CD4-positive, alpha-beta T cell treated with Interleukin-17A for 1 hour (primary cell): ENCODE results near the gene GAS2.

Experiments
- DNase-seq: peaks from one replicate; pipeline ENCODE4 v3.0.0-alpha.2; 2020

GAS2 gene

GRCh38 chr11:22730319-22730718 is 63.9 kb downstream of the GAS2 start:
- peak; percentile 21 for DNase-seq

- no peak for DNase-seq
Observed at GRCh38 chr11:22732588-22732987, 66.2 kb downstream of the GAS2 start.

- DNase-seq: no peak
Observed at GRCh38 chr11:22733475-22734248, 67.3 kb downstream of the GAS2 start.

- DNase-seq: no peak
Observed at GRCh38 chr11:22734628-22735345, 68.4 kb downstream of the GAS2 start.

- DNase-seq: no peak
Observed at GRCh38 chr11:22742157-22742613, 75.8 kb downstream of the GAS2 start.

GRCh38 chr11:22749536-22749935 is 83.1 kb downstream of the GAS2 start:
- DNase-seq: no peak

- no peak for DNase-seq
Observed at GRCh38 chr11:22752908-22753310, 86.5 kb downstream of the GAS2 start.

- no peak for DNase-seq
Observed at GRCh38 chr11:22753416-22753815, 87.0 kb downstream of the GAS2 start.

- no peak for DNase-seq
Observed at GRCh38 chr11:22761066-22761465, 94.7 kb downstream of the GAS2 start.

GRCh38 chr11:22763166-22763565 is 96.8 kb downstream of the GAS2 start:
- DNase-seq: no peak

- DNase-seq: no peak
Observed at GRCh38 chr11:22764735-22765134, 98.3 kb downstream of the GAS2 start.

- DNase-seq: no peak
Observed at GRCh38 chr11:22768281-22768680, 101.9 kb downstream of the GAS2 start.

GRCh38 chr11:22769081-22769480 is 102.7 kb downstream of the GAS2 start:
- DNase-seq: no peak

- no peak for DNase-seq
Observed at GRCh38 chr11:22774716-22775115, 108.3 kb downstream of the GAS2 start.

GRCh38 chr11:22775248-22775647 is 108.8 kb downstream of the GAS2 start:
- no peak for DNase-seq

- no peak for DNase-seq
Observed at GRCh38 chr11:22778642-22779041, 112.2 kb downstream of the GAS2 start.

GRCh38 chr11:22779850-22780249 is 113.4 kb downstream of the GAS2 start:
- DNase-seq: no peak

- DNase-seq: peak; percentile 7
Observed at GRCh38 chr11:22780952-22781593, 114.7 kb downstream of the GAS2 start.

GRCh38 chr11:22785251-22785650 is 118.8 kb downstream of the GAS2 start:
- DNase-seq: no peak

- DNase-seq: no peak
Observed at GRCh38 chr11:22786475-22786874, 120.1 kb downstream of the GAS2 start.

- DNase-seq: no peak
Observed at GRCh38 chr11:22787055-22787454, 120.6 kb downstream of the GAS2 start.

GRCh38 chr11:22787551-22788162 is 121.2 kb downstream of the GAS2 start:
- peak; percentile 54 for DNase-seq

- no peak for DNase-seq
Observed at GRCh38 chr11:22792497-22792896, 126.1 kb downstream of the GAS2 start.
